ENCODE data around the gene DMRTC1B. TPM values are rescaled to one million over a fixed set of nuclear protein-coding genes. Genes with fewer than 3 reads are reported as not detected.
"Not testable (repeated sequence)": the region's sequence is repeated elsewhere in the genome, so short reads cannot be mapped to it uniquely, and the experiment has no call there.

DMRTC1B gene, protein sequence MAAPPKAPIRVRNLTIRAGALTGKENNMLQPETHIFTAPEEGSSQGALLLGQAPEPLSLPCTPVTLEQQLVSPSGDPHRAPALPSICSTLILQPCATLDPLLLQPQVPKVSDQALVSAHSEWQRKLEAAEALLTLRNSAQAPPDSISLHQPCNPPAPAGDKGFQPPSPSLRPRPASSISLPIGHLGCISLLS
- polyA plus RNA-seq (2011; rRNA removed) (not detected in 2 replicates), polyA minus RNA-seq (2011; rRNA and poly(A)+ RNA removed) (not detected in 2 replicates)

GRCh38 chrX:72776653-72777466 is at the start of gene DMRTC1B:
TSS of gene DMRTC1B (plus strand) at chrX:72776890. CDS start at chrX:72845136, 68,246 bp downstream.
- H3K9me3 ChIP-seq (ENCODE audit: control insufficient read depth, insufficient read depth, low read length); CTCF ChIA-PET; DNase-seq (ENCODE audit: low read depth, low spot score); H3K27me3 ChIP-seq (ENCODE audit: control insufficient read depth, insufficient read depth, low read length); POLR2A ChIA-PET; H3K27ac ChIP-seq (ENCODE audit: low read depth, low read length); H3K4me3 ChIP-seq (ENCODE audit: low read depth, low read length): not testable (repeated sequence)

DNA sequence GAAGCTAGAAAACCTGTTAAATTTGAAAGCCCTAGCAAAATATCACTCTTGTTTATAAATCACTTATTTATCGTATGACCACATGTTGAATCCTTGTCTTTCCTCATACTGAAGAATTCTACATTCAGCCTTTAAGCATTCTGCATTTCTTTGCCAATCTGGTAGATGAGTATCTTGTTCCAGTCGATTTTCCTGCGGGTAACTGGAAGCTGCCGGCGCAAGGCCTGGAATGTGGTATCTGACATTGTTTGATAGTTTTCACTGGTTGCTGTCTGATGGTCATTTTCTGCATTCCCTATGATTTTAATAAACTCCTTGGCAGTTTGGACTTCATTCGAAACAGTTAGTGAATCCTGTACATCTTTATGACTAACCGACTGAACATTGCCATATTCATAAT is 48.8 kb upstream of the DMRTC1B start:
- no peak for DNase-seq (ENCODE audit: low read depth, low spot score)
- Histone ChIP-seq H3K4me3 (ENCODE audit: low read depth, low read length) (no peak overlapping the region), H3K9me3 (ENCODE audit: control insufficient read depth, insufficient read depth, low read length) (no peaks in the 10 kb centered on the region), H3K27ac (ENCODE audit: low read depth, low read length) (no peak overlapping the region), H3K27me3 (ENCODE audit: control insufficient read depth, insufficient read depth, low read length) (no peaks in the 10 kb centered on the region)
- POLR2A ChIA-PET = no interaction called here
- TF ChIP-seq, protein P1, sequence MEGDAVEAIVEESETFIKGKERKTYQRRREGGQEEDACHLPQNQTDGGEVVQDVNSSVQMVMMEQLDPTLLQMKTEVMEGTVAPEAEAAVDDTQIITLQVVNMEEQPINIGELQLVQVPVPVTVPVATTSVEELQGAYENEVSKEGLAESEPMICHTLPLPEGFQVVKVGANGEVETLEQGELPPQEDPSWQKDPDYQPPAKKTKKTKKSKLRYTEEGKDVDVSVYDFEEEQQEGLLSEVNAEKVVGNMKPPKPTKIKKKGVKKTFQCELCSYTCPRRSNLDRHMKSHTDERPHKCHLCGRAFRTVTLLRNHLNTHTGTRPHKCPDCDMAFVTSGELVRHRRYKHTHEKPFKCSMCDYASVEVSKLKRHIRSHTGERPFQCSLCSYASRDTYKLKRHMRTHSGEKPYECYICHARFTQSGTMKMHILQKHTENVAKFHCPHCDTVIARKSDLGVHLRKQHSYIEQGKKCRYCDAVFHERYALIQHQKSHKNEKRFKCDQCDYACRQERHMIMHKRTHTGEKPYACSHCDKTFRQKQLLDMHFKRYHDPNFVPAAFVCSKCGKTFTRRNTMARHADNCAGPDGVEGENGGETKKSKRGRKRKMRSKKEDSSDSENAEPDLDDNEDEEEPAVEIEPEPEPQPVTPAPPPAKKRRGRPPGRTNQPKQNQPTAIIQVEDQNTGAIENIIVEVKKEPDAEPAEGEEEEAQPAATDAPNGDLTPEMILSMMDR (IDR thresholded peaks at IDR 0.05; ENCODE audit: low read depth, low read length) = no peak
- CTCF ChIA-PET = no interaction called here

- DNase-seq (ENCODE audit: low read depth, low spot score); CTCF ChIA-PET; H3K9me3 ChIP-seq (ENCODE audit: control insufficient read depth, insufficient read depth, low read length); H3K27me3 ChIP-seq (ENCODE audit: control insufficient read depth, insufficient read depth, low read length); POLR2A ChIA-PET; H3K27ac ChIP-seq (ENCODE audit: low read depth, low read length); H3K4me3 ChIP-seq (ENCODE audit: low read depth, low read length): not testable (repeated sequence)
These were observed 43.1 kb upstream of the DMRTC1B start for GRCh38 chrX:72733636-72734035.

DNA sequence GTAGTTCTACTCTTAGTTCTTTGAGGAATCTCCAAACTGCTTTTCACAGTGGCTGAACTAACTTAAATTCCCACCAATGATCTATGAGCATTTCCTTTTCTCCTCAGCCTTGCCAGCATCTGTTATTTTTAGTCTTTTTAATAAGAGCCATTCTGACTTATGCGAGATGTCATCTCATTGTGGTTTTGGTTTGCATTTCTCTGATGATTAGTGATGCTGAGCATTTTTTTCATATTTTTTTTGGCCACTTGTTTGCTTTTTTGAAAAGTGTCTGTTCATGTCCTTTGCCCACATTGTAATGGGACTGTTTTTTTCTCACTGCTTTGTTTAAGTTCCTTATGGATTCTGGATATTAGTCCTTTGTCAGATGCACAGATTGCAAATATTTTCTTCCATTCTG is 41.1 kb upstream of the DMRTC1B start:
- ChIA-PET CTCF (no interaction called here), POLR2A (no interaction called here)
- Histone ChIP-seq H3K27me3 (ENCODE audit: control insufficient read depth, insufficient read depth, low read length) (no peaks in the 10 kb centered on the region), H3K9me3 (ENCODE audit: control insufficient read depth, insufficient read depth, low read length) (no peaks in the 10 kb centered on the region), H3K27ac (ENCODE audit: low read depth, low read length) (no peak overlapping the region), H3K4me3 (ENCODE audit: low read depth, low read length) (no peak overlapping the region)
- TF ChIP-seq, protein P1 (IDR thresholded peaks at IDR 0.05; ENCODE audit: low read depth, low read length) = no peak
- no peak for DNase-seq (ENCODE audit: low read depth, low spot score)

GRCh38 chrX:72745546-72745945 is 31.1 kb upstream of the DMRTC1B start:
- H3K27me3 ChIP-seq (ENCODE audit: control insufficient read depth, insufficient read depth, low read length); CTCF ChIA-PET; DNase-seq (ENCODE audit: low read depth, low spot score); H3K9me3 ChIP-seq (ENCODE audit: control insufficient read depth, insufficient read depth, low read length); H3K4me3 ChIP-seq (ENCODE audit: low read depth, low read length); H3K27ac ChIP-seq (ENCODE audit: low read depth, low read length); POLR2A ChIA-PET: not testable (repeated sequence)

DNA sequence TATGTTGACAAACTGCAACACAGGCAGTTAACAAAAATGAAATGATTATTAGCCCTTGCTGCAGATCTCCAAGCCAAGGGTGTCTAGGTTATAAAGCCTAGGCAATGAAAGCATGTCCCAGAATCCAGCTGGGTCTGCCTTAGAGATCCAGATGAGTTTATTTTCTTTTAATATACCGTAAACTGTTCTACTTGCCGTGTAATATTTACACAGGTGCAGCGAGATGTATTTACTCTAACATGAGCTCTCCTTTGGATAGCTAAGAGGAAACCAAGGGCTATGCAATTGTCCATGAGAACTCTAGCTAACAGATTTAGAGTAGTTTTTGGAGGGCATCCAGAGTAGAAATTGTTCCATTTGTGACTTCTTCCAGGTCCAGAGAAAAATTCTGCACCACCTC is 28.1 kb upstream of the DMRTC1B start:
- CTCF ChIA-PET; H3K9me3 ChIP-seq (ENCODE audit: control insufficient read depth, insufficient read depth, low read length); POLR2A ChIA-PET; H3K27ac ChIP-seq (ENCODE audit: low read depth, low read length); H3K27me3 ChIP-seq (ENCODE audit: control insufficient read depth, insufficient read depth, low read length); DNase-seq (ENCODE audit: low read depth, low spot score); H3K4me3 ChIP-seq (ENCODE audit: low read depth, low read length): not testable (repeated sequence)

GRCh38 chrX:72760454-72760853 is 16.2 kb upstream of the DMRTC1B start:
- POLR2A ChIA-PET; H3K27me3 ChIP-seq (ENCODE audit: control insufficient read depth, insufficient read depth, low read length); DNase-seq (ENCODE audit: low read depth, low spot score); H3K9me3 ChIP-seq (ENCODE audit: control insufficient read depth, insufficient read depth, low read length); H3K27ac ChIP-seq (ENCODE audit: low read depth, low read length); H3K4me3 ChIP-seq (ENCODE audit: low read depth, low read length); CTCF ChIA-PET: not testable (repeated sequence)

- H3K27ac ChIP-seq (ENCODE audit: low read depth, low read length); H3K27me3 ChIP-seq (ENCODE audit: control insufficient read depth, insufficient read depth, low read length); DNase-seq (ENCODE audit: low read depth, low spot score); H3K4me3 ChIP-seq (ENCODE audit: low read depth, low read length); H3K9me3 ChIP-seq (ENCODE audit: control insufficient read depth, insufficient read depth, low read length); POLR2A ChIA-PET; CTCF ChIA-PET: not testable (repeated sequence)
These were observed 739 bp downstream of the DMRTC1B start for GRCh38 chrX:72777467-72777790.

DNA sequence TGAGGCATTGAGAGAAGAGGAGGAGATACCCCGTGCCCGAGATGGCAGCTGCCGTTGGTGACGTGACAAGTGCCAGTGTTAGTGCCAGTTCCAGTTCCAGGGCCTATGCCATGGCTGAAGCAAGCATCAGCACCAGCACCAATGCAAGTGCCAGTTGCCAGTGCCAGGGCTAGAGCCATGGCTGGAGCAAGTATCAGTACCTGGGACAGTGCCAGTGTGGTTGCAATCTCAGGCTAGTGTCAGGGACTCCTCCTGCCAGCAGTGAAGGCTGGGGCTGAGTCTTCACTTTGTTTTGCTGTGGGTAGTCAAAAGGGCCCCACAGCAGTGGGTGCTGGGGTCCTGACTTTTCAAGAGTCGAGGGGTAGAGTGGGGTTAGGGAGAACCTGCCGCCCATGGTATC is 1.5 kb downstream of the DMRTC1B start:
- H3K4me3 ChIP-seq (ENCODE audit: low read depth, low read length); H3K27me3 ChIP-seq (ENCODE audit: control insufficient read depth, insufficient read depth, low read length); CTCF ChIA-PET; H3K27ac ChIP-seq (ENCODE audit: low read depth, low read length); POLR2A ChIA-PET; DNase-seq (ENCODE audit: low read depth, low spot score); H3K9me3 ChIP-seq (ENCODE audit: control insufficient read depth, insufficient read depth, low read length): not testable (repeated sequence)

GRCh38 chrX:72782560-72782959 is 5.9 kb downstream of the DMRTC1B start, which contains the start of gene FAM236B:
TSS of gene FAM236B (minus strand) at chrX:72782660. CDS start at chrX:72782560, 100 bp downstream.
- H3K27ac ChIP-seq (ENCODE audit: low read depth, low read length); H3K27me3 ChIP-seq (ENCODE audit: control insufficient read depth, insufficient read depth, low read length); DNase-seq (ENCODE audit: low read depth, low spot score); POLR2A ChIA-PET; CTCF ChIA-PET; H3K9me3 ChIP-seq (ENCODE audit: control insufficient read depth, insufficient read depth, low read length); H3K4me3 ChIP-seq (ENCODE audit: low read depth, low read length): not testable (repeated sequence)
